Astrocyte (in vitro differentiated cells and primary cell): Measurements from ENCODE around the gene TRIM67.

ENCODE experiments used
- EZH2 ChIP-seq: IDR thresholded peaks from 2 replicates; pipeline ENCODE4 v1.6.1; 2012; ENCODE audit warnings: mild to moderate bottlenecking, low read length, inconsistent platforms; ENCODE audit not compliant: insufficient read depth
- TF ChIP-seq, protein P1 (sequence below): IDR thresholded peaks from 2 replicates; pipeline ENCODE4 v1.5.1; 2011; ENCODE audit warnings: low read depth, mild to moderate bottlenecking, inconsistent platforms, low read length, moderate library complexity; ENCODE audit not compliant: insufficient read depth

DNA sequence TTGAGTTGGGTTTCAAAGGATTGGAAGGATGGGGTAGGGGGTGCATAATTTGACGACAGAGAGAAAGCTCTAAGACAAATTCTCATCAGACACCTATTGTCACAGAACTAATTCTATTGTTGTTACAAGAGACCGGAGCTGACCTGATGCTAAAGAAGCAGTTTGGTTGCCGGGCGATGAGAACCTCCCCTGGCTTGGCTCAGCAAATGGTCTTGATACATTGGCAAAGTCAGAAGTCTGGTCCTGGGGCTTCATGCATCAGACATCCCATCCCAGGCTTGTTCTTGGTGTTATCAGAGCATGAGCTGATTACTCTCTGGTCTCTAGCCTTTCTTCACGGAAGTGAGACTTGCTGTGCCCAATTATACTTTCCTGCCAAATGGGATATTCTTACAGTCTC, 15.4 kb downstream of the TRIM67 start:
- TF ChIP-seq, protein P1, sequence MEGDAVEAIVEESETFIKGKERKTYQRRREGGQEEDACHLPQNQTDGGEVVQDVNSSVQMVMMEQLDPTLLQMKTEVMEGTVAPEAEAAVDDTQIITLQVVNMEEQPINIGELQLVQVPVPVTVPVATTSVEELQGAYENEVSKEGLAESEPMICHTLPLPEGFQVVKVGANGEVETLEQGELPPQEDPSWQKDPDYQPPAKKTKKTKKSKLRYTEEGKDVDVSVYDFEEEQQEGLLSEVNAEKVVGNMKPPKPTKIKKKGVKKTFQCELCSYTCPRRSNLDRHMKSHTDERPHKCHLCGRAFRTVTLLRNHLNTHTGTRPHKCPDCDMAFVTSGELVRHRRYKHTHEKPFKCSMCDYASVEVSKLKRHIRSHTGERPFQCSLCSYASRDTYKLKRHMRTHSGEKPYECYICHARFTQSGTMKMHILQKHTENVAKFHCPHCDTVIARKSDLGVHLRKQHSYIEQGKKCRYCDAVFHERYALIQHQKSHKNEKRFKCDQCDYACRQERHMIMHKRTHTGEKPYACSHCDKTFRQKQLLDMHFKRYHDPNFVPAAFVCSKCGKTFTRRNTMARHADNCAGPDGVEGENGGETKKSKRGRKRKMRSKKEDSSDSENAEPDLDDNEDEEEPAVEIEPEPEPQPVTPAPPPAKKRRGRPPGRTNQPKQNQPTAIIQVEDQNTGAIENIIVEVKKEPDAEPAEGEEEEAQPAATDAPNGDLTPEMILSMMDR: no peak
- no peak for TF ChIP-seq EZH2
